AG10803 (cell line): ENCODE measurements around the gene SLC30A3.
A peak's percentile ranks its signal among the peaks of the same experiment; 100 is the strongest.

Experiments
- DNase-seq: peaks from one replicate; pipeline ENCODE4 v3.0.0; 2010; ENCODE audit warnings: low read depth
- H3K4me3 ChIP-seq: 2 replicates; pipeline ENCODE4 v1.5.1; 2011; ENCODE audit warnings: mild to moderate bottlenecking, low read length, control low read depth
- TF ChIP-seq, protein P1 (sequence below): conservative IDR thresholded peaks from 2 replicates; pipeline ENCODE4 v1.5.1; 2011; ENCODE audit warnings: mild to moderate bottlenecking, low read length, control low read depth, inconsistent platforms

The SLC30A3 gene

DNA sequence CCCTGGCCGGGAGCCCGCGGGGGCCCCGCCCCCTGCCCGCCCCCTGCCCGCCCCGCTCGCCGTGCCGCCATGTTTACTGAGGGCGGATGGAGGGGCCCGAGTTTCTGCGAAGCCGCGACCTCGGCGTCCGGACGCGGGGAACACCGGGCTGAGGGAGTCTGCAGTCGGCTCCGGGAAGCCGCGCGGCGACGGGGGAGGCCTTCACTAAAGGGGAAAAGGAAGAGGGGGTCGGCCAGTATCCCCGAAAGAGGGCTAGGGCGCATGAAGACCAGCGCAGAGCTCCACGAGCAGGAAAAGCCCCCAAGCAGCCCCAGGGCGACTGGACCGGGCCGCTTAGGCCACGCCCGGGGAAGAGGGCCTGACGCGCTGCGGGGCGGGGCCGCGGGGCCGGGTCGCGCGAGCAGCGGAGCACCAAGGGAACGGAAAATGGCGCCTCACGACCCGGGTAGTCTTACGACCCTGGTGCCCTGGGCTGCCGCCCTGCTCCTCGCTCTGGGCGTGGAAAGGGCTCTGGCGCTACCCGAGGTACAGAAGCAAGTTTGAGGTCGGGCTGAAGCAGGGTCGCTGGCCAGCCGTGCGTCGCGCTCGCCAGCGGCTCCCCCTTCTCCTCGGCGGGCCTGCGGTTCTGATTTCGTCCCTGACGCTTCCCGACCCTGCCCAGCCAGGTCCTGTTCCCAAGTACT lies 50.8 kb downstream of the SLC30A3 start, which contains the start of the genes ATRAID and SLC5A6:
Gene ATRAID (plus strand): TSS at position 99 of the 683 bp plus-strand sequence. CDS start 328 bp downstream, at position 427.
Gene SLC5A6 (minus strand): TSS at position 326 of the 683 bp plus-strand sequence. CDS start 4,618 bp downstream, outside the sequence.
- TF ChIP-seq, protein P1, sequence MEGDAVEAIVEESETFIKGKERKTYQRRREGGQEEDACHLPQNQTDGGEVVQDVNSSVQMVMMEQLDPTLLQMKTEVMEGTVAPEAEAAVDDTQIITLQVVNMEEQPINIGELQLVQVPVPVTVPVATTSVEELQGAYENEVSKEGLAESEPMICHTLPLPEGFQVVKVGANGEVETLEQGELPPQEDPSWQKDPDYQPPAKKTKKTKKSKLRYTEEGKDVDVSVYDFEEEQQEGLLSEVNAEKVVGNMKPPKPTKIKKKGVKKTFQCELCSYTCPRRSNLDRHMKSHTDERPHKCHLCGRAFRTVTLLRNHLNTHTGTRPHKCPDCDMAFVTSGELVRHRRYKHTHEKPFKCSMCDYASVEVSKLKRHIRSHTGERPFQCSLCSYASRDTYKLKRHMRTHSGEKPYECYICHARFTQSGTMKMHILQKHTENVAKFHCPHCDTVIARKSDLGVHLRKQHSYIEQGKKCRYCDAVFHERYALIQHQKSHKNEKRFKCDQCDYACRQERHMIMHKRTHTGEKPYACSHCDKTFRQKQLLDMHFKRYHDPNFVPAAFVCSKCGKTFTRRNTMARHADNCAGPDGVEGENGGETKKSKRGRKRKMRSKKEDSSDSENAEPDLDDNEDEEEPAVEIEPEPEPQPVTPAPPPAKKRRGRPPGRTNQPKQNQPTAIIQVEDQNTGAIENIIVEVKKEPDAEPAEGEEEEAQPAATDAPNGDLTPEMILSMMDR: no peak
- peak; percentile 86 for DNase-seq
- peak within 1 kb of the TSS; percentile 93 for H3K4me3 ChIP-seq

DNA sequence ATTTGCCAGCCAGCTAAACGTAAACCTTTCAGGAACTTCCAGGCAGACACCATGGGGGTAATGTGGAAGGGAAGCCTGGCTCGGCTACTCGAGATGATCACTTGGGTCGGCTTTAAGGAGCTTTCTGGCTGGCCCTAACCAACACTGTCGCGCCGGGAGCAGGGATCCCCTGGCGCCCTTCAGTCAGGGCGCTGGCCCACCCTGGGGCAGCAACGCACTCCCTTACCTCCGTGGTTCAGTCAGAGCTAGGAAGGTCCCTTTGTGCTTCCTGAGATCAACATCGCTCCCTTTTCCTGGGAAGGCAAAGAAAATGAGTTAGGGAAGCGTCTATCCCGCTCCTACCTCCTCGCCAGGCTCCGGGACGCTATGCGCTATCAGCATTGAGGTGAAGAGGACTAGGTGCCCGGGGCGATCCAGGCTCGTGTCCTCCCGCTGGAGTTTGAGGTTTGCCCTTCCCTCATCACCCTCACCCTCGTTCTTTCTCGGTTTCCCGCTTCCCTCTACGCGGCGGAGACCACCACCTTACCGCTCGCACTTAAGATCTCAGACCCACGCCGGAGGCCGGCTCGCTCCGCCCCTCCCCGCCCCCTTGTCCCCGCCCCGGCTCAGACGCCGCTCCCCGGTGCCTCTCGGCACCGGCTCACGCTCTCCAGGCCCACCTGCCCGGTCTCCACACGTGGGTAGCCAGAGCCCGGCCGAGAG lies 51.5 kb downstream of the SLC30A3 start:
- TF ChIP-seq, protein P1: no peak
- DNase-seq: no peak
- peak overlapping the region; percentile 93 for H3K4me3 ChIP-seq

DNA sequence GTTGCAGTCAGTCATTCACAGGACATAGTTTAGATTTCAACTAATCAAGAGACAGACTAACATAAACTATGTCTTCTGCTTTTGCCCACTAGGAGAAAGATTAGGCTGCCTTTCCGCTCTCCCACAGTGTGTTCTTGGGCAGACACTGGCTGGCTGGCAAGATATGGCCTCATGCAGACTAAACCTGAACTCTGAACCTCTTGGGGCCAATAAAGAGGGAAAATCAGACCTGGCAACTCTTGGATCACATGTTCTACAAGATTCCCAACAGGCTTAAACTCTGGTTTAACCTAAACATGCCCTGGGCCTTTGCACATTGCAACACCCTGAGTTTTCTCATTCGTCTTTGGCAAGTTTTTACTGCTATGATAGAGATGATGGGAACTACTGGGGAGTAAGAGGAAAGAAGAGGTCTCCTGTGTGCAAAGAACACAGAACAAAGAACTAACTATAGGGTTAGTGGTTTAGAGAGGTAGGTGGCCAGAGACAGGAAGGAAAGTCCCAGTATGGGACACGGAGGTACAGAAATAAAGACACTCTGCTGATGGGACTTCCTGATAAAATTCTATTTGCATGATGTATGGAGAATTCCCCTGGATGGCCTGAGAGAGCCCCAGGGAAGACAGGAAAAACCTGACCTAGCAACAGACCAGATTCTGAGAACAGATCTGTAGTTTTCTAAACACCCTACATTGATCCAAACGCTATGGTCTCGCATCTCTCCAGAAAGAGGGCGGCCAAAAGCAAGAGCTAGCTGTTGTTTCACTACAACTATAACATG lies 53.0 kb downstream of the SLC30A3 start:
- no peak overlapping the region for H3K4me3 ChIP-seq
- no peak for DNase-seq
- TF ChIP-seq, protein P1: no peak

DNA sequence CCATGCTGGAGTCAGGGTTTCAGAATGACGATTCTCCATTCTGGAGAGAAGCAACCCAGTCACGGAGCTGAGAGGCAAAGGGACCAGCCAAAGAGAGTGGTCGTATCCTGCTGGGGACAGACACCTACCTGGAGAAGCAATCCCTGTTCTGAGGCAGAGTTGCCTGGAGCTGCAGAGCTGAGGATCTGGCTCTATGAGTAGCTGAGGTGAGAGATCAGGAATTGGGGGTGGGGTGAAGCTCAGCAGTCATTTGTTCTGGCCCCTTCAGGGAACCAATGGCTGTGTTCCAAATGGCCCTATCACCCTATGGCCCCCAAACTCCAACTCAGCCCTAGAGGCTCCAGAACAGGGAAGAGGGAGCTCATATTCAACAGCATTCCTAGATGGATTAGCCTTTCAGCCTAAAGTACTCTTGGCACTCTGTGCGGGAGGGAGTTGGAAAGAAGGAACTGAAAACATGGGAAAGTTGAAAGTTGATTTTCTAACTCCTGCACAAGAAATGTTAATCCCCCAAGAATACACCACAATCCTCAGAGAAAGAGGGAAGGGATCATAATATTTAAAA lies 54.3 kb downstream of the SLC30A3 start:
- TF ChIP-seq, protein P1: no peak
- DNase-seq: no peak
- no peak overlapping the region for H3K4me3 ChIP-seq

DNA sequence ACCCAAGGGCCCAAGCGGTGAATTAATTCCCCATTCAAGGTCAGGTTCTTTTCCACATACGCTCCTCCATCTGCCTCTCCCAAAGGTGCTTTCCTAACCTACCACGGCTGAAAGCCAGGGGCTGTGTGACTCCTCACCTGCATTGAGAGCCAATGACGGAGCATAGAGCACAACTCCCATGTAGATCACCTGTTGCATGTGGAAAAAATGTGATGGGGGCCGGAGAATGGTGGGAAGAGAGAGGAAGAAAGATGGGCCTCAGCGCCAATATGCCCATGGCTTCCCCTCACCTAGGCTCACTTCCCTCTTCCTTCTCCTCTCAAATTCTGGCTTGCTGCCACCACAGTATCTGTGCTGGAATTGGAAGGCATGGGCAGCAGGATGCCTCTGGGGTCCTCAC lies 56.5 kb downstream of the SLC30A3 start:
- TF ChIP-seq, protein P1: no peak
- DNase-seq: no peak

DNA sequence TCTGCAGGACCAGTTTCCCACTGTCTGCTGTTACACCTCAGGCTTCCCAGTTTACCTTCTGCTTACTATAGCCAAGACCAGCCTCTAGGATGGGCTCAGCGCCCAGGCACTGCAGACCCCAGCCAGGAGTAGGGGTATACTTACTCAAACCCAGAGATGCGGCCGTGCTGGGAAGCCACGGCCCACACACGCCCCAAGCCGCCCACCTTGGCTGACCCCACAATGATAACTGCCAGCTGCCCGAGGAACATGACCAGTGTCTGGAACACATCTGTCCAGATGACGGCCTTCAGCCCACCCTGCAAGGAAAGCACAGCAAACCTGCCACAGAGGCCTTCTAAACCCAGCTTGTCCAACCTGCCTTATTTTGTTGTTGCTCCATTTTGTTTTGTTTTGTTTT lies 57.6 kb downstream of the SLC30A3 start:
- no peak for DNase-seq
- TF ChIP-seq, protein P1: no peak
- H3K4me3 ChIP-seq: no peak overlapping the region

More for the DNA sequence above, 56.5 kb downstream of the SLC30A3 start:
- H3K4me3 ChIP-seq: no peak overlapping the region
